Fibroblast of lung (primary cell): Measurements from ENCODE around the gene DUS1L. TPM values are rescaled to one million over a fixed set of nuclear protein-coding genes. Genes with fewer than 3 reads are reported as not detected.

Experiments used
- DNase-seq, 2 donors: peaks; one replicate each; pipeline versions ENCODE4 v3.0.0 to v3.0.0-alpha.2; 2010; ENCODE audit warnings: low read depth in 2 of 2
- H2AFZ ChIP-seq: 2 replicates; pipeline ENCODE4 v1.5.1; 2012; ENCODE audit warnings: low read length, control low read depth, inconsistent platforms
- H3K27ac ChIP-seq: 2 replicates; pipeline ENCODE4 v1.5.1; 2011; ENCODE audit warnings: low read length, control low read depth; ENCODE audit not compliant: insufficient read depth
- H3K27me3 ChIP-seq: 2 replicates; pipeline ENCODE4 v1.5.1; 2011; ENCODE audit warnings: mild to moderate bottlenecking, low read length; ENCODE audit not compliant: control insufficient read depth, insufficient read depth
- H3K36me3 ChIP-seq: 2 replicates; pipeline ENCODE4 v1.5.1; 2011; ENCODE audit warnings: low read length; ENCODE audit not compliant: control insufficient read depth, insufficient read depth
- H3K4me1 ChIP-seq: 2 replicates; pipeline ENCODE4 v1.5.1; 2011; ENCODE audit warnings: low read length; ENCODE audit not compliant: control insufficient read depth, insufficient read depth; ENCODE audit errors: extremely low read depth
- H3K4me2 ChIP-seq: 2 replicates; pipeline ENCODE4 v1.5.1; 2011; ENCODE audit warnings: low read length, control low read depth; ENCODE audit not compliant: insufficient read depth; ENCODE audit errors: extremely low read depth
- H3K4me3 ChIP-seq, 4 experiments: fragments of 200-600 bp in 1 of 4; sonication (generic) in 1 of 4; replicated peaks in 1 of 4; 2 replicates each; pipeline ENCODE4 v1.5.1; 2011 to 2016; ENCODE audit warnings: low read length in 4 of 4, low read depth in 3 of 4, mild to moderate bottlenecking in 3 of 4, control low read depth in 2 of 4, inconsistent platforms in 1 of 4, mixed read lengths in 1 of 4; ENCODE audit not compliant: insufficient read depth in 1 of 4; ENCODE audit errors: control extremely low read depth in 1 of 4
- H3K79me2 ChIP-seq: 2 replicates; pipeline ENCODE4 v1.5.1; 2012; ENCODE audit warnings: mild to moderate bottlenecking, low read length, inconsistent platforms; ENCODE audit not compliant: control insufficient read depth, insufficient read depth
- H3K9ac ChIP-seq: 2 replicates; pipeline ENCODE4 v1.5.1; 2011; ENCODE audit warnings: mild to moderate bottlenecking, low read length, control low read depth; ENCODE audit not compliant: insufficient read depth
- H3K9me3 ChIP-seq: 2 replicates; pipeline ENCODE4 v1.5.1; 2012; ENCODE audit warnings: low read depth, low read length; ENCODE audit not compliant: control insufficient read depth, insufficient read depth
- H4K20me1 ChIP-seq: 2 replicates; pipeline ENCODE4 v1.5.1; 2011; ENCODE audit warnings: low read length; ENCODE audit not compliant: control insufficient read depth, insufficient read depth; ENCODE audit errors: extremely low read depth
- EZH2 ChIP-seq: IDR thresholded peaks from 2 replicates; pipeline ENCODE4 v1.5.1; 2012; ENCODE audit warnings: low read length, control low read depth, mild to moderate bottlenecking; ENCODE audit errors: missing control alignments
- polyA plus RNA-seq, 2 donors: library from polyadenylated mRNA; depleted of rRNA in 1 of 2; stranded (reverse) in 1 of 2; unstranded in 1 of 2; fragments of >200 nt; gene quantifications; 2 replicates each; pipeline ENCODE4 v1.2.1, GENCODE V29; 2011 to 2012; ENCODE audit warnings: missing spikeins in 1 of 2
- total RNA-seq: library from RNA; depleted of rRNA; stranded (reverse); fragments of >200 nt; gene quantifications from 2 replicates; pipeline ENCODE4 v1.2.1, GENCODE V29; 2014
- TF ChIP-seq, protein P1 (sequence below), 2 donors: IDR thresholded peaks in 1 of 2; conservative IDR thresholded peaks in 1 of 2; 1 replicate in 1 of 2; 2 replicates in 1 of 2; pipeline ENCODE4 v1.5.1; 2011 to 2012; ENCODE audit warnings: low read length in 2 of 2, control low read depth in 1 of 2, inconsistent platforms in 1 of 2, low read depth in 1 of 2, mild to moderate bottlenecking in 1 of 2

Gene DUS1L
- total and polyA plus RNA-seq, 2 donors (not counting 1 experiment from before 2014, with no cell fraction given): 24.6 to 41.0 TPM

GRCh38 chr17:82053130-82053529 lies 12.5 kb downstream of the DUS1L start:
- Histone ChIP-seq H3K4me1 (peaks cover 7% of the 10 kb centered on the region), H3K27me3 (no peaks in the 10 kb centered on the region), H3K4me3 (peak overlapping the region; percentile 72 to 88 (median 82)), H3K79me2 (peaks cover 21% of the 10 kb centered on the region), H3K27ac (no peak overlapping the region), H3K9me3 (no peaks in the 10 kb centered on the region), H2AFZ (no peak overlapping the region), H3K9ac (no peak overlapping the region), H4K20me1 (no peaks in the 10 kb centered on the region), H3K4me2 (peak overlapping the region; percentile 92), H3K36me3 (peaks cover 47% of the 10 kb centered on the region)
- no peak for DNase-seq
- TF ChIP-seq EZH2: no peak
- TF ChIP-seq, protein P1, sequence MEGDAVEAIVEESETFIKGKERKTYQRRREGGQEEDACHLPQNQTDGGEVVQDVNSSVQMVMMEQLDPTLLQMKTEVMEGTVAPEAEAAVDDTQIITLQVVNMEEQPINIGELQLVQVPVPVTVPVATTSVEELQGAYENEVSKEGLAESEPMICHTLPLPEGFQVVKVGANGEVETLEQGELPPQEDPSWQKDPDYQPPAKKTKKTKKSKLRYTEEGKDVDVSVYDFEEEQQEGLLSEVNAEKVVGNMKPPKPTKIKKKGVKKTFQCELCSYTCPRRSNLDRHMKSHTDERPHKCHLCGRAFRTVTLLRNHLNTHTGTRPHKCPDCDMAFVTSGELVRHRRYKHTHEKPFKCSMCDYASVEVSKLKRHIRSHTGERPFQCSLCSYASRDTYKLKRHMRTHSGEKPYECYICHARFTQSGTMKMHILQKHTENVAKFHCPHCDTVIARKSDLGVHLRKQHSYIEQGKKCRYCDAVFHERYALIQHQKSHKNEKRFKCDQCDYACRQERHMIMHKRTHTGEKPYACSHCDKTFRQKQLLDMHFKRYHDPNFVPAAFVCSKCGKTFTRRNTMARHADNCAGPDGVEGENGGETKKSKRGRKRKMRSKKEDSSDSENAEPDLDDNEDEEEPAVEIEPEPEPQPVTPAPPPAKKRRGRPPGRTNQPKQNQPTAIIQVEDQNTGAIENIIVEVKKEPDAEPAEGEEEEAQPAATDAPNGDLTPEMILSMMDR (conservative IDR thresholded peaks at IDR 0.05 in 1 of 2, IDR thresholded peaks at IDR 0.05 in 1 of 2; ENCODE audit: low read depth in 1 of 2, low read length in 2 of 2): no peak

DNA sequence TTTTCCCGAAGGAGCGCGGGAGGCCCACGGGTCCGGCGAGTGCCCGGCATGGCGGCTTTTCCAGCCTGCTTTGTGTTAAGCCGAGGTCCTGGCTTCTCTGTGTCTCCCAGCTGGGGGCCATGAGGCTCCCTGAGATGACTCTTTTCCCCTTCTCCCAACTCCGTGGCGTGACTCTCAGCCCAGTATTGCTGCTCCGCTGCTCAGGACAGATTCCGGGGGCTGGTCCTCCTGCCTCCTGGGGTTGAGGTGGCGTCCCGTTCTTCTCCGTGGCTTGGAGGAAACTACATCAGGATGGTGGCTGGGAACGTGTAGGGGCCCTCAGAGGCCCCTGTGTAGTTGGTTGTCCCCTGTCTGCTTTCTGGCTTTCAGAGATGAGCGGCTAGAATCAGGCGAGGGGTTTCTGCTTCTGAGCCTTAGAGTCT lies 13.0 kb downstream of the DUS1L start:
- DNase-seq: no peak

DNA sequence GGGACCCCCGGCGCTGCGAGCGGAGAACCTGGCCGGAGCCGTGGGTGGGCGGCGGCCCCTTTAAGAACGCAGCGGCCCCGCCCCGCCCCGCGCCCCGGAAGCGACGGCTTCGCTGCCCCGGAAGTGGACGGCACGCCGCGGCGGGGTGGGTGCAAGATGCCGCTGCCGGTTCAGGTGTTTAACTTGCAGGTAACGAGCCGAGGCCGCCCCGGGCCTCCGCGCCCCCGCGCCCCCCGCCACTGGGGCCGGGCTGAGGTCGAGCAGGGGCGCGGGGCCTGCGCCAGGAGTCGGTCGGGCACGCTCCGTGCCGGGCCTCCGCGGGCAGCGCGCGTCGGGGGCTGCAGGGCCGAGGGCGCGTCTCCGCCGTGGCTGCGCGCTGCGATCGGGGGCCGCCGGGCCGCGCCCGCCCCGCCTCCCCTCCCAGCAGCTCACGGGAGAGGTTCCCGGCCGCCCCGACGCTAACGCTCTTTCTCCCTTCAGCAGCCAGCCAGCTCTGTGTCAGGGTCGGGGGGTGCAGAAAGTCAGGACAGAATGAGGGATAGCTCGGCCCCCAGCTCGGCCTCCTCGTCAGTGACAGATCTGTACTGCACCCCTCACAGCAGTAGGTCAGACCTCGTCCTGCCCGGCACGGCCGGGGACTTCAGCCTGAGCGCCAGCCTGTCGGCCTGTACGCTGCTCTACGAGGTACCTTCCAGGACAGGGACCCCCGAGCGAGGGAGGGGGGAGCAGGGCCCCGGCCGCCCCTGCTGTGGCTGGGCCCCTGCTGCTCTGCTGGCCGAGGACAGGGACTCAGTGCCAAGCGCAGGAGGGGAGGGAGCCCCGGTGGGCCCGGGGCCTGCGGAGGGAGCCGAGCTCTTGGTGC lies 13.6 kb downstream of the DUS1L start, which contains the start of the genes GPS1 and RFNG:
GPS1 (plus strand) TSS at position 123 of the 862 bp plus-strand sequence; CDS start at position 157, 34 bp downstream.
RFNG (minus strand) TSS at position 36 of the 862 bp plus-strand sequence. CDS start 45 bp downstream, outside the sequence.
- peaks cover 21% of the 10 kb centered on the region for H3K79me2 ChIP-seq
- peak within 1 kb of the TSS; percentile 23 for H2AFZ ChIP-seq
- TF ChIP-seq EZH2: no peak
- TF ChIP-seq, protein P1 (conservative IDR thresholded peaks at IDR 0.05 in 1 of 2, IDR thresholded peaks at IDR 0.05 in 1 of 2; ENCODE audit: low read depth in 1 of 2, low read length in 2 of 2): no peak
- peak within 1 kb of the TSS; percentile 80 for H3K9ac ChIP-seq
- H3K4me2 ChIP-seq: peak within 1 kb of the TSS; percentile 92
- no peaks in the 10 kb centered on the region for H4K20me1 ChIP-seq
- peak within 1 kb of the TSS; percentile 50 for H3K27ac ChIP-seq
- peak within 1 kb of the TSS; percentile 72 to 88 (median 82) for H3K4me3 ChIP-seq
- H3K9me3 ChIP-seq: no peaks in the 10 kb centered on the region
- no peaks in the 10 kb centered on the region for H3K27me3 ChIP-seq
- H3K4me1 ChIP-seq: peaks cover 7% of the 10 kb centered on the region
- H3K36me3 ChIP-seq: peaks cover 49% of the 10 kb centered on the region
- peak; percentile 39 to 55 for DNase-seq

More for the DNA sequence above, 13.0 kb downstream of the DUS1L start:
- peaks cover 48% of the 10 kb centered on the region for H3K36me3 ChIP-seq
- peak overlapping the region; percentile 80 for H3K9ac ChIP-seq
- H3K79me2 ChIP-seq: peaks cover 21% of the 10 kb centered on the region
- peak overlapping the region; percentile 92 for H3K4me2 ChIP-seq
- no peaks in the 10 kb centered on the region for H3K27me3 ChIP-seq
- no peak for TF ChIP-seq EZH2
- TF ChIP-seq, protein P1 (conservative IDR thresholded peaks at IDR 0.05 in 1 of 2, IDR thresholded peaks at IDR 0.05 in 1 of 2; ENCODE audit: low read depth in 1 of 2, low read length in 2 of 2): no peak
- H3K27ac ChIP-seq: peak overlapping the region; percentile 47
- no peaks in the 10 kb centered on the region for H3K9me3 ChIP-seq
- H2AFZ ChIP-seq: no peak overlapping the region
- peaks cover 7% of the 10 kb centered on the region for H3K4me1 ChIP-seq
- H4K20me1 ChIP-seq: no peaks in the 10 kb centered on the region
- H3K4me3 ChIP-seq: peak overlapping the region; percentile 72 to 88 (median 82)
